GM18507 (cell line): Measurements from ENCODE around the gene TSPYL1.

Experiments
- DNase-seq: peaks from one replicate; pipeline ENCODE4 v3.0.0; 2011; ENCODE audit warnings: low read depth; ENCODE audit not compliant: insufficient read length; ENCODE audit errors: extremely low spot score
- FAIRE-seq: peaks from 2 replicates; lab custom pipeline; 2011; peaks lifted over from hg19 to GRCh38; lab: Jason Lieb, UNC

The TSPYL1 gene

GRCh38 chr6:116267836-116268588, 11.7 kb downstream of the TSPYL1 start:
- peak; percentile 18 for FAIRE-seq

GRCh38 chr6:116266803-116267202, 12.9 kb downstream of the TSPYL1 start:
- FAIRE-seq, result no peak
- DNase-seq, result no peak

More at GRCh38 chr6:116267836-116268588, 11.7 kb downstream of the TSPYL1 start:
- no peak for DNase-seq

- no peak for FAIRE-seq
Observed at GRCh38 chr6:116265041-116265829, 14.5 kb downstream of the TSPYL1 start.

GRCh38 chr6:116263353-116263752, 16.4 kb downstream of the TSPYL1 start:
- DNase-seq (no peak), FAIRE-seq (no peak)

More at GRCh38 chr6:116265041-116265829, 14.5 kb downstream of the TSPYL1 start:
- no peak for DNase-seq

- FAIRE-seq (no peak), DNase-seq (no peak)
Observed at GRCh38 chr6:116258520-116258919, 21.2 kb downstream of the TSPYL1 start.

GRCh38 chr6:116256694-116257093, 23.0 kb downstream of the TSPYL1 start:
- FAIRE-seq (no peak), DNase-seq (no peak)

- no peak for FAIRE-seq
- no peak for DNase-seq
Observed at GRCh38 chr6:116255246-116255800, 24.4 kb downstream of the TSPYL1 start.

- FAIRE-seq, result no peak
Observed at GRCh38 chr6:116254297-116255056, 25.3 kb downstream of the TSPYL1 start.

GRCh38 chr6:116253505-116254296, 26.0 kb downstream of the TSPYL1 start, which contains the start of gene TSPYL4:
TSPYL4 (minus strand) TSS chr6:116254075; CDS start chr6:116254008, 67 bp downstream.
- peak; percentile 95 for FAIRE-seq
- peak; percentile 71 for DNase-seq

More at GRCh38 chr6:116254297-116255056, 25.3 kb downstream of the TSPYL1 start:
- DNase-seq, result no peak

- FAIRE-seq (no peak), DNase-seq (no peak)
Observed at GRCh38 chr6:116253188-116253504, 26.6 kb downstream of the TSPYL1 start.

- no peak for DNase-seq
- FAIRE-seq, result no peak
Observed at GRCh38 chr6:116251568-116252384, 28.0 kb downstream of the TSPYL1 start.

- no peak for DNase-seq
- peak; percentile 18 for FAIRE-seq
Observed at GRCh38 chr6:116248577-116248976, 31.2 kb downstream of the TSPYL1 start.

GRCh38 chr6:116247285-116247684, 32.4 kb downstream of the TSPYL1 start:
- DNase-seq, result no peak
- peak; percentile 31 for FAIRE-seq

- FAIRE-seq, result peak; percentile 21
- no peak for DNase-seq
Observed at GRCh38 chr6:116246089-116246488, 33.6 kb downstream of the TSPYL1 start.

- DNase-seq (no peak), FAIRE-seq (no peak)
Observed at GRCh38 chr6:116244284-116244683, 35.4 kb downstream of the TSPYL1 start.

GRCh38 chr6:116239856-116240255, 39.9 kb downstream of the TSPYL1 start:
- DNase-seq, result no peak
- FAIRE-seq, result no peak

- DNase-seq (no peak), FAIRE-seq (no peak)
Observed at GRCh38 chr6:116239256-116239655, 40.5 kb downstream of the TSPYL1 start.

- no peak for FAIRE-seq
Observed at GRCh38 chr6:116238083-116238482, 41.6 kb downstream of the TSPYL1 start.

More at GRCh38 chr6:116238083-116238482, 41.6 kb downstream of the TSPYL1 start:
- no peak for DNase-seq
